Breast epithelium (tissue), 4 donors: Measurements from ENCODE around the gene REV3L. TPM values are rescaled to one million over a fixed set of nuclear protein-coding genes. Genes with fewer than 3 reads are reported as not detected.

Source experiments
- DNase-seq, 2 donors: peaks; one replicate each; pipeline ENCODE4 v3.0.0-alpha.2; 2019; ENCODE audit warnings: low spot score in 2 of 2
- H3K27ac ChIP-seq, 2 donors: fragments of 200-600 bp; sonication (generic) in 1 of 2; one replicate each; pipeline ENCODE4 v1.5.1; 2016 to 2019; ENCODE audit warnings: mild to moderate bottlenecking in 1 of 2
- H3K27me3 ChIP-seq, 2 donors: fragments of 200-600 bp; sonication (generic) in 1 of 2; one replicate each; pipeline versions ENCODE4 v1.5.1 to v1.6.0; 2017 to 2019; ENCODE audit warnings: control low read depth in 1 of 2, mild to moderate bottlenecking in 1 of 2
- H3K36me3 ChIP-seq: fragments of 200-600 bp; one replicate; pipeline ENCODE4 v1.5.1; 2019
- H3K4me1 ChIP-seq, 2 donors: fragments of 200-600 bp; sonication (generic); one replicate each; pipeline ENCODE4 v1.5.1; 2016 to 2019; ENCODE audit warnings: control low read depth in 1 of 2
- H3K4me3 ChIP-seq, 3 donors: fragments of 200-600 bp; sonication (generic); 1 replicate in 2 of 3; 2 replicates in 1 of 3; pipeline ENCODE4 v1.5.1; 2016 to 2019; ENCODE audit warnings: mild to moderate bottlenecking in 3 of 3, moderate library complexity in 2 of 3
- H3K9me3 ChIP-seq, 2 donors: fragments of 200-600 bp; sonication (generic) in 1 of 2; one replicate each; pipeline ENCODE4 v1.5.1; 2016 to 2019; ENCODE audit warnings: control low read depth in 1 of 2
- POLR2A ChIP-seq: fragments of 450-650 bp; IDR thresholded peaks from one replicate; pipeline ENCODE4 v1.6.1; 2016; ENCODE audit warnings: antibody characterized with exemption, mild to moderate bottlenecking, moderate library complexity
- POLR2AphosphoS5 ChIP-seq, 3 donors: sonication (generic); formaldehyde crosslinking; IDR thresholded peaks; one replicate each; pipeline ENCODE4 v1.6.1; 2017; ENCODE audit warnings: antibody characterized with exemption in 3 of 3
- intact Hi-C: fragments of 100-400 bp; cut with DNase I; formaldehyde crosslinking; loops from one replicate; pipeline ENCODE4 v1.15.1; 2023; ENCODE audit warnings: low total_unique reads
- total RNA-seq, 3 donors: library from RNA; depleted of rRNA; stranded (reverse); fragments of >200 nt; gene quantifications; one replicate each; pipeline ENCODE4 v1.1.0, GENCODE V29; 2016
- TF ChIP-seq, protein P1 (sequence below), 3 donors: fragments of 450-650 bp; IDR thresholded peaks; one replicate each; pipeline ENCODE4 v1.5.1; 2016 to 2017; ENCODE audit warnings: antibody characterized with exemption in 3 of 3, mild to moderate bottlenecking in 3 of 3, moderate library complexity in 3 of 3

Gene REV3L
- total RNA-seq, 3 donors from 2014 or later: 50.3 to 108 (median 82.3) TPM

GRCh38 chr6:111447051-111447450 lies 36.0 kb downstream of the REV3L start:
- Histone ChIP-seq H3K27me3 (no peaks in the 10 kb centered on the region), H3K27ac (no peak overlapping the region), H3K36me3 (no peaks in the 10 kb centered on the region), H3K4me3 (no peak overlapping the region), H3K4me1 (peaks cover 0 to 4% of the 10 kb centered on the region in 2 donors), H3K9me3 (no peaks in the 10 kb centered on the region)
- TF ChIP-seq, protein P1, sequence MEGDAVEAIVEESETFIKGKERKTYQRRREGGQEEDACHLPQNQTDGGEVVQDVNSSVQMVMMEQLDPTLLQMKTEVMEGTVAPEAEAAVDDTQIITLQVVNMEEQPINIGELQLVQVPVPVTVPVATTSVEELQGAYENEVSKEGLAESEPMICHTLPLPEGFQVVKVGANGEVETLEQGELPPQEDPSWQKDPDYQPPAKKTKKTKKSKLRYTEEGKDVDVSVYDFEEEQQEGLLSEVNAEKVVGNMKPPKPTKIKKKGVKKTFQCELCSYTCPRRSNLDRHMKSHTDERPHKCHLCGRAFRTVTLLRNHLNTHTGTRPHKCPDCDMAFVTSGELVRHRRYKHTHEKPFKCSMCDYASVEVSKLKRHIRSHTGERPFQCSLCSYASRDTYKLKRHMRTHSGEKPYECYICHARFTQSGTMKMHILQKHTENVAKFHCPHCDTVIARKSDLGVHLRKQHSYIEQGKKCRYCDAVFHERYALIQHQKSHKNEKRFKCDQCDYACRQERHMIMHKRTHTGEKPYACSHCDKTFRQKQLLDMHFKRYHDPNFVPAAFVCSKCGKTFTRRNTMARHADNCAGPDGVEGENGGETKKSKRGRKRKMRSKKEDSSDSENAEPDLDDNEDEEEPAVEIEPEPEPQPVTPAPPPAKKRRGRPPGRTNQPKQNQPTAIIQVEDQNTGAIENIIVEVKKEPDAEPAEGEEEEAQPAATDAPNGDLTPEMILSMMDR (IDR thresholded peaks at IDR 0.05): no peak
- no peak for TF ChIP-seq POLR2AphosphoS5 (IDR thresholded peaks at IDR 0.05)
- TF ChIP-seq POLR2A: no peak
- no peak for DNase-seq
- intact Hi-C loops: loop anchor here (5.0 kb wide), 1 partner anchor 915 kb away; no protein-coding TSS in a partner anchor

- no peaks in the 10 kb centered on the region for H3K36me3 ChIP-seq
- peaks cover 0 to 4% of the 10 kb centered on the region in 2 donors for H3K4me1 ChIP-seq
Observed at GRCh38 chr6:111445861-111446267, 37.2 kb downstream of the REV3L start.

DNA sequence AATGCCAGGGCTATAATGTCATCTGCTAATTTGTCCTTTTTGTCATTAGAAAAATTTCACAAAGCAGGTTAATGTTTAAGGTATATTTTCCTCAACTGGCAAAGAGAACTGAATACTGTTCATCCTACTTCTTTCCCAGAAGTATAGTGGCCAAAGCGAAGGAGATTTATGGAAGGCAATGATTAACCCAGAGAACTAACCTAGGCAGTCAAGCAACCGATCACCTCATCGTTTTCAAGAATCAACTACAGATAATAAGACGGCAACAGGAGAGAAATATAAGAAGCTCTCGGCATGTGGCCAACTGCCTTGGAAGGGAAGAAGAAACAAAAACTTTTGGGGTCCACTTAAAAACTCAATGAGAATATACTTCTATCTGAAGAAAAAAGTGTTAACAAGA lies 38.2 kb downstream of the REV3L start:
- TF ChIP-seq, protein P1 (IDR thresholded peaks at IDR 0.05): no peak
- TF ChIP-seq POLR2AphosphoS5 (IDR thresholded peaks at IDR 0.05) (no peak), POLR2A (no peak)
- H3K36me3 ChIP-seq: no peaks in the 10 kb centered on the region
- H3K4me3 ChIP-seq: no peak overlapping the region
- H3K27me3 ChIP-seq: no peaks in the 10 kb centered on the region
- DNase-seq: no peak
- H3K27ac ChIP-seq: no peak overlapping the region
- no peaks in the 10 kb centered on the region for H3K9me3 ChIP-seq
- peaks cover 0 to 4% of the 10 kb centered on the region in 2 donors for H3K4me1 ChIP-seq
- intact Hi-C loops: loop anchor here (5.0 kb wide), 1 partner anchor 912 kb away; no protein-coding TSS in a partner anchor

More at GRCh38 chr6:111445861-111446267, 37.2 kb downstream of the REV3L start:
- intact Hi-C loops: loop anchor here (5.0 kb wide), 1 partner anchor 914 kb away; no protein-coding TSS in a partner anchor
- H3K27me3 ChIP-seq: no peaks in the 10 kb centered on the region
- TF ChIP-seq, protein P1 (IDR thresholded peaks at IDR 0.05): no peak
- TF ChIP-seq POLR2AphosphoS5 (IDR thresholded peaks at IDR 0.05) (no peak), POLR2A (no peak)
- DNase-seq: no peak
- no peaks in the 10 kb centered on the region for H3K9me3 ChIP-seq
- no peak overlapping the region for H3K4me3 ChIP-seq
- no peak overlapping the region for H3K27ac ChIP-seq

DNA sequence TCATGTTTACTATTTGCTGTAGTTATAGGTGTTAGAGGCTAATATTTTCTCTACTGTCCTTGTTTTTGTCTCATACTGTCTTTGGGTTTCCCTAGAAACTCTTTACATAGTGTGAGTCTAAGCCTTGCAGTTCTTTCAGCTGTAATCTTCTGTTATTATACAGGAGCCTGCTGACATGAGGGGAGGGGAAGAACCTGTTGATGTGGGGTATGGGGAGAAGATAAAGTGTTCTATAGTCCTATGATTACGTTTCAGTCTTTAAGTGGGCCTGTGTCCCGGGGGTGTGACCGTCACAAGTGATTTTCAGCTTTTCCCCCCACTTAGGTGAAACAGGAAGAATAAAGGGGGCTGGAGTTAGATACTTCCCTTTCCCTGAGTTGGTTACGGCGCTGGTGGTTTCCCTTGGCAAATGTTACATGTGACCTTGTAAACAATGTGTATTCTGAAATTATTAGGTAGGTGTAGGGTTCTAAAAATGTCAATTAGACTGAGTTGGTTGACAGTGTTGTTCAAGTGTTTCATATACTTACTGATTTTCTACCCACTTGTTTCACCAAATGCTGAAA lies 41.3 kb downstream of the REV3L start:
- H3K4me1 ChIP-seq: no peaks in the 10 kb centered on the region
- intact Hi-C loops: no loop called here
- no peak for DNase-seq
- H3K9me3 ChIP-seq: no peaks in the 10 kb centered on the region
- TF ChIP-seq POLR2A (no peak), POLR2AphosphoS5 (IDR thresholded peaks at IDR 0.05) (no peak)
- TF ChIP-seq, protein P1 (IDR thresholded peaks at IDR 0.05): no peak
- no peak overlapping the region for H3K27ac ChIP-seq
- no peak overlapping the region for H3K4me3 ChIP-seq
- no peaks in the 10 kb centered on the region for H3K36me3 ChIP-seq
- H3K27me3 ChIP-seq: no peaks in the 10 kb centered on the region

GRCh38 chr6:111439171-111439570 lies 43.8 kb downstream of the REV3L start:
- Histone ChIP-seq H3K4me1 (no peaks in the 10 kb centered on the region), H3K27ac (no peak overlapping the region), H3K27me3 (no peaks in the 10 kb centered on the region), H3K36me3 (no peaks in the 10 kb centered on the region), H3K9me3 (no peaks in the 10 kb centered on the region), H3K4me3 (no peak overlapping the region)
- no peak for TF ChIP-seq POLR2A
- TF ChIP-seq POLR2AphosphoS5 (IDR thresholded peaks at IDR 0.05): no peak
- TF ChIP-seq, protein P1 (IDR thresholded peaks at IDR 0.05): no peak
- intact Hi-C loops: no loop called here
- no peak for DNase-seq
